Mesodermal cell (in vitro differentiated cells): Measurements from ENCODE around the gene RNF150.

Experiments
- H3K27ac ChIP-seq: 2 replicates; pipeline ENCODE4 v1.7.0; 2013; ENCODE audit warnings: mild to moderate bottlenecking, low read depth, low read length, moderate library complexity; ENCODE audit not compliant: severe bottlenecking
- H3K36me3 ChIP-seq: 2 replicates; pipeline ENCODE4 v1.7.1; 2013; ENCODE audit warnings: mild to moderate bottlenecking, low read length, moderate library complexity; ENCODE audit not compliant: control insufficient read depth, insufficient read depth
- H3K4me1 ChIP-seq: one replicate; pipeline ENCODE4 v1.7.1; 2013; ENCODE audit warnings: mild to moderate bottlenecking, low read length; ENCODE audit not compliant: insufficient read depth, control insufficient read depth, poor library complexity, severe bottlenecking
- H3K4me3 ChIP-seq: 2 replicates; pipeline ENCODE4 v1.7.0; 2013; ENCODE audit warnings: low read length, control low read depth, mild to moderate bottlenecking; ENCODE audit not compliant: insufficient read depth, poor library complexity, severe bottlenecking; ENCODE audit errors: extremely low read depth
- H3K9me3 ChIP-seq: 2 replicates; pipeline ENCODE4 v1.7.1; 2013; ENCODE audit warnings: mild to moderate bottlenecking, low read length, moderate library complexity; ENCODE audit not compliant: control insufficient read depth
- WGBS, 2 experiments: methylation state at CpG; one replicate each; pipeline ENCODE4 v1.1.5; 2013; ENCODE audit warnings: missing lambda C conversion rate in 2 of 2; ENCODE audit not compliant: insufficient coverage in 2 of 2; 5-methylcytosine and 5-hydroxymethylcytosine counted together

Gene RNF150

DNA sequence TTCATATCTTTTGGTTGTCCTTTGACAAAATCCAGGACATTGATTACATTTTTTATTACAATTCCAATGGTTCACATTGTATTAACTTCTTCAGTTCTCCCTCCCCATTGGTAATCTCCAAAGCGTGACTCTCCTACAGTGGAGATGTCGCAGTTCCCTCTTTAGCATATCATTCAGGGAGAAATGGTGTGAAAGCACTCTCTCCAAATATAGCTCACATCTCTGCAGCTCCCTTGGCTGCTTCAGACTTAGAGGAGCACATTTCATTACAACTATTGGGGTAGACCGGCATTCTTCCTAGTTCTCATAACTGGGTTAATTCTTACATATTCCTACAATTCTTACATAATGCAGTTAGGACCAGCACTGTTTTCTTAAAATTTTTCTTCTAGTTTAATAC is 25.3 kb downstream of the RNF150 start:
- no peaks in the 10 kb centered on the region for H3K9me3 ChIP-seq
- no peaks in the 10 kb centered on the region for H3K36me3 ChIP-seq
- no peak overlapping the region for H3K27ac ChIP-seq
- no peak overlapping the region for H3K4me3 ChIP-seq
- H3K4me1 ChIP-seq: no peaks in the 10 kb centered on the region
- WGBS, 2 experiments: 77 to 93% methylated on average over 2 to 3 of the region's 3 CpGs

DNA sequence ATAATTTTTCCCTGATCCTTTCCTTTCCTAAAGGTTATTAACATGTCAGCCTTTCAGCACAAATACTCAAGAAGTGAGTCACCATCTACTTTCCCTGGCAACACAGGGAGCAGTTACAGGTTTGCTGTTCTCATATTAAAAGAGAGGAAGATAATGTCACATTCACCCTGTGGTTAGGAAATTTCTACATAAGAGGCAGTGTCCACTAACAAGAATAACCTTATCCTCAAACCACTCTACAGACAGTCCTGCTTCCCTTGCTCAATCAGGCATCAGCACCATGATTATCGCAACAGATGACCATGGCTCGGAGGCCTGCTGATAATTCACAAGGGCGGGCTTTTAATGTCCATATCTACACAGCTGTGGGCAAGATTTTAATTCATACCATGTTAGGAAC is 30.9 kb downstream of the RNF150 start:
- Histone ChIP-seq H3K4me1 (no peaks in the 10 kb centered on the region), H3K27ac (no peak overlapping the region), H3K4me3 (no peak overlapping the region), H3K9me3 (no peaks in the 10 kb centered on the region), H3K36me3 (no peaks in the 10 kb centered on the region)
- WGBS, 2 experiments: 100% methylated on average over 1 to 3 of the region's 3 CpGs

GRCh38 chr4:141101511-141101910 is 31.8 kb downstream of the RNF150 start:
- WGBS, 2 experiments: 100% methylated on average over 1 of the region's 4 CpGs
- Histone ChIP-seq H3K9me3 (no peaks in the 10 kb centered on the region), H3K27ac (no peak overlapping the region), H3K36me3 (no peaks in the 10 kb centered on the region), H3K4me1 (no peaks in the 10 kb centered on the region), H3K4me3 (no peak overlapping the region)

DNA sequence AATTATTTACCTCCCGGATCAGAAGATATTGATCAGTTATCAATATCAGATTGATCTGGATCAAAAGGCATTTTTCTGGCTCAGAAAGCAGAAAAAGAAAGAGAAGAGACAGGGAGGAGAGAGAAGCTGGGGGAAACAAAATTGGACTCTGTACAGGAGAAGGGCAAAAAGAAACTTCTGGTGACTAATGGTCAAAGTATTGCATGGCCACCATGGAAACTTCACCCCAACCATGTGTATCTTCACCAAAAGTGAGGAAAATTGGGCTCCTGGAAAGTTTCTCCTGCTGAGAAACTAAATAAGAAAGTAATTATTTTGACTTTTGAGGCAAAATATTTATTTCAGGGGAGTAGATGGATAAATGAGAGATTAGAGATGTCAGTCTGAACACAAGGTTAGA is 33.9 kb downstream of the RNF150 start:
- no peak overlapping the region for H3K4me3 ChIP-seq
- H3K9me3 ChIP-seq: no peaks in the 10 kb centered on the region
- no peaks in the 10 kb centered on the region for H3K36me3 ChIP-seq
- WGBS, 2 experiments: 86% methylated on average over 1 of the region's 1 CpG
- no peak overlapping the region for H3K27ac ChIP-seq
- H3K4me1 ChIP-seq: no peaks in the 10 kb centered on the region

DNA sequence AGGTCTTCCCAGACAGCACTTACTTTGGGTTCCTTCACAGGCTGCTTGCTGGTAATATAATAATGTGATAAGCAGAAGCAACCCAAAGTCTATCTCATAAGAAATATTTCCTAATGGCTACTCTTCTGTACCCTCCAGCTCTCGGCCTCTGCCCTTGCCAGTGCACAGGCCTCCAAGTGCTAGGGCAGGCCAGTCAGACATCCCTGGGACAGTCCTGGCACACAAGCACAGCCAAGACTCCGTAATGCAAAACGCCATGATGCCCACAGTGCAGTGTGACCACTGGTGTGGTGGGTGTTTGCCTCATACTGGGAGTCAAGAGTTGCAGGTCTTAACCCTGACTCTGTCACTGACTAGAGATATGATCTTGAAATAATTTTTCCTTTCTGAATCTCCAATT is 35.1 kb downstream of the RNF150 start:
- WGBS, 2 experiments: 70 to 90% methylated on average over 3 of the region's 3 CpGs
- H3K9me3 ChIP-seq: no peaks in the 10 kb centered on the region
- H3K4me1 ChIP-seq: no peaks in the 10 kb centered on the region
- no peaks in the 10 kb centered on the region for H3K36me3 ChIP-seq
- no peak overlapping the region for H3K27ac ChIP-seq
- no peak overlapping the region for H3K4me3 ChIP-seq

DNA sequence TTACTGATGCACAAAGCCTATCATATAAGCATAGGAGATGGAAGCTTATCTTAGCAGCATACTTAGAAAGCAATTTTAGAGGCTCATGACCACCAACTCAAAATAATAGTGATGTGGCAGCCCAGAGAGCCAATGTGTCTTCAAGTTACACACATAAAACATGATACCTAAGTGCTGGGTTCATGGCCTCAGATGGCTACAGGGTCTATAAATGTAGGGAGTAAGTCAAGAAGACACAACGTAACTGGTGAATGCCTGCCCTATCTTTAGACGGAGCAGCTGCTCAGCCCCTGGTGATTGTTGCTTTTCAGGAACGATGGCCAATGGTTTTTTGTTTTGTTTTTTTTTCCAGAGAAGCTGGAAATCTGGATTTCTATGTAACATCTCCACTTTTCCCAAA is 42.8 kb downstream of the RNF150 start:
- H3K9me3 ChIP-seq: no peaks in the 10 kb centered on the region
- no peak overlapping the region for H3K4me3 ChIP-seq
- no peaks in the 10 kb centered on the region for H3K4me1 ChIP-seq
- no peaks in the 10 kb centered on the region for H3K36me3 ChIP-seq
- no peak overlapping the region for H3K27ac ChIP-seq
- 0 to 20% methylated on average over 1 of the region's 3 CpGs for WGBS, 2 experiments

DNA sequence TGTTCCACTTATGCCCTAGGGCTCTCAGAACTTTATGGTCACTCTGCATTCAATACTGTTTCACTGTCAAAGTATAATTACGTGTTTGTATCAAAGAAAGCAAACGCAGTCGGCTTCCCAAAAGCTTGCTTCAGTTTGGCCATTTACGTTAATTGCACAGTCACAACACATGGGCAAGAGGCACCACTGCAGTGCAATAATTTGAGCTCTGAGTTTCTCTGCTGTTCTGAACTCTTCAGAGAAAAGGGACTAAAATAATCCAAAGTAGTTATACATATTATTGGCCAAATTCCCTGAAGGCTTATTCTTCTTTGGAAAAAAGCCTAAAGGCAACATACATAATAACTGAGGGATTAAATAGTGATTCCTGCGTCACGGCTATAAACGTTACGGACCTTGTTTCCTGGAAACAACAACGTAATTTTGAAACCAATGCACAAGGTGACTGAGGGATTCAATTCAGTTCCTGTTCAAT is 51.3 kb downstream of the RNF150 start:
- Histone ChIP-seq H3K27ac (no peak overlapping the region), H3K4me1 (no peaks in the 10 kb centered on the region), H3K4me3 (no peak overlapping the region), H3K36me3 (no peaks in the 10 kb centered on the region), H3K9me3 (no peaks in the 10 kb centered on the region)
- 95 to 98% methylated on average over 9 of the region's 9 CpGs for WGBS, 2 experiments

DNA sequence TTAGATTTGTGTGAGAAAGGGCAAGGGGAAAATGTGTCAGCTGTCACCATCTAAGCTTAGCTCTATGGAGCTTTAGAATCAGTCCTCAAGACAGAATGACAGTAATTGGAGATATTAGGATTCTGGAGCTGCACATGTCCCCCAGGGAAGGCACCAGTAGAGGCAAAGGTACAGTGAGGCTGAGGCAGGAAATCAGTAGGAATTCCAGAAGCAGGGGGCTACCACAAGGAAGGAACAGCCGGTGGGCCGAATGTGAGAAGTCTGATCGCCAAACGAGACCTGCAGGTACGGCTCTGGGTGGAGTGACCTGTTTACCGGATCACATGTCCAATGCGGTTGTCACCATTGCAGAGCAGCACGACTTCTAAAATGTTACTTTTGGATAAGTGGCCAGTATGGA is 52.6 kb downstream of the RNF150 start:
- Histone ChIP-seq H3K9me3 (no peaks in the 10 kb centered on the region), H3K4me1 (no peaks in the 10 kb centered on the region), H3K4me3 (no peak overlapping the region), H3K36me3 (no peaks in the 10 kb centered on the region), H3K27ac (no peak overlapping the region)
- WGBS, 2 experiments: 88 to 90% methylated on average over 7 to 8 of the region's 8 CpGs

DNA sequence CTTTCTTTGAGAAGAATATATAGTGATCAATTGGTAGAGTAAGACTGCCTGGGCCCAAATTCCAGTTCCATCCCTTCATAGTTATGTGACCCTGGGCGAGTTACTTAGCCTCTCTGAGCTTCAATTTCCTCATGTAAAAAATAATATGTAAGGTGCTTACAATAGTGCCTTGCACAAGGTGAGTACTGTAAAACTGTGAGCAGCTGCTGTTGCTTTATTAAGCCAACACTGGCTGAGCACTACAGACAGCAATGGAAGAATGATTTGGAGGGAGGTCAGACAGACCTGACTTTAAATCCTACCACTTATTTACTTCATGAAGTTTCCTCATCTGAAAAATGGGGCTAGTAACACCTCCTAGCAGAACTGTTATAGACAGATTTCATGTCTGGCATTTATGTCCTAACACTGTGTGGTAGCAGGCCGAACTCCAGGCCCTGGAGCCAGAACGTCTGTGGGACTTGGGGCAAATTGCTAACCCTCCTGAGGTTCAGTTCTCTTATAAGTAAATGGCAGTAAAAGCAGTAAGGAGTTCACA is 53.8 kb downstream of the RNF150 start:
- no peak overlapping the region for H3K4me3 ChIP-seq
- no peaks in the 10 kb centered on the region for H3K9me3 ChIP-seq
- H3K27ac ChIP-seq: no peak overlapping the region
- WGBS, 2 experiments: 76 to 88% methylated on average over 2 of the region's 3 CpGs
- no peaks in the 10 kb centered on the region for H3K36me3 ChIP-seq
- H3K4me1 ChIP-seq: no peaks in the 10 kb centered on the region

DNA sequence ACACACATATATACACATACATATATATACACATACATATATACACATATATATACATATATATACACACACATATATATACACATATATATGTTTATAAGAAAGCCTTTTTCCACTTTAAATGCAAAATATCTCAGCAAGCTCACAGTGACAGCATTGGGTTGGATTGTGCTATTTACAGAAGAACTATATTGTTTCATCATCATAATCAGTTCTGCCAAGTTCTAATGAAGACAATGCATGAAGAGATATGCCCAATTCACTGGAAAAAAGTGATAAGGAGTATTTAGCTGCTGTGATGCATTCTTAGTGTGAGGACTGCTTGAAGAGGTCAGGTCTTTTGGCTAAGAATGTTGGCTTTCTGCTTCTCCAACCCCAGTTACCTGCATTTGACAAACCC is 54.4 kb downstream of the RNF150 start:
- Histone ChIP-seq H3K27ac (no peak overlapping the region), H3K9me3 (no peaks in the 10 kb centered on the region), H3K4me3 (no peak overlapping the region), H3K36me3 (no peaks in the 10 kb centered on the region), H3K4me1 (no peaks in the 10 kb centered on the region)

- WGBS, 2 experiments: no CpG with 5 or more reads among the region's 1 CpG
- Histone ChIP-seq H3K27ac (no peak overlapping the region), H3K4me3 (no peak overlapping the region)
Observed at GRCh38 chr4:141077611-141078225, 55.6 kb downstream of the RNF150 start.

More at GRCh38 chr4:141077611-141078225, 55.6 kb downstream of the RNF150 start:
- Histone ChIP-seq H3K36me3 (no peaks in the 10 kb centered on the region), H3K4me1 (no peaks in the 10 kb centered on the region), H3K9me3 (no peaks in the 10 kb centered on the region)
